K562 (cell line): ENCODE results near the gene CDS1. TPM values are rescaled to one million over a fixed set of nuclear protein-coding genes. Genes with fewer than 3 reads are reported as not detected.

Source experiments
- ATAC-seq: fragments of 200-7000 bp; cut with Tn5 transposase; 3 replicates; pipeline ENCODE4 v1.9.1; 2020; ENCODE audit warnings: moderate library complexity
- BruUV-seq: library from RNA; stranded (reverse); fragments of 400-500 nt; replicated peaks from 2 replicates; lab custom pipeline; 2021; lab: Mats Ljungman, UMichigan
- CTCF ChIA-PET: fragments of 300-600 bp; formaldehyde crosslinking; extraction: SDS; loops from one replicate; lab custom pipeline; 2021; ENCODE audit warnings: low intra/inter-chr PET ratio; lab: Yijun Ruan, JAX
- POLR2A ChIA-PET: fragments of 300-600, 350-650 bp; sonication (Branson Sonifier 250); formaldehyde crosslinking; extraction: SDS; loops from one replicate; lab custom pipeline; 2021; ENCODE audit warnings: antibody characterized with exemption, inconsistent platforms; lab: Yijun Ruan, JAX
- DNase-seq, 4 experiments: peaks; one replicate each; pipeline versions ENCODE4 v3.0.0 to v3.0.0-alpha.2; 2011 to 2018; ENCODE audit warnings: low spot score in 3 of 4, mixed read lengths in 3 of 4; ENCODE audit errors: extremely low read depth in 1 of 4
- FAIRE-seq: peaks from 2 replicates; lab custom pipeline; 2011; peaks lifted over from hg19 to GRCh38; lab: Jason Lieb, UNC
- H2AFZ ChIP-seq: 2 replicates; pipeline ENCODE4 v1.6.0; 2011; ENCODE audit warnings: low read depth, low read length, control low read depth, inconsistent platforms
- H3K27ac ChIP-seq: fragments of 200-600 bp; 3 replicates; pipeline ENCODE4 v1.8.0; 2011; ENCODE audit warnings: low read depth, mild to moderate bottlenecking, control low read depth, inconsistent platforms, low read length, moderate library complexity, mixed read lengths; ENCODE audit errors: extremely low read depth
- H3K27me3 ChIP-seq, 2 experiments: fragments of 300-600 bp in 1 of 2; 2 replicates in 1 of 2; 3 replicates in 1 of 2; pipeline versions ENCODE4 v1.6.0 to v1.8.0; 2011; ENCODE audit warnings: inconsistent platforms in 2 of 2, low read length in 2 of 2, mild to moderate bottlenecking in 1 of 2, mixed read lengths in 1 of 2, moderate library complexity in 1 of 2; ENCODE audit not compliant: control insufficient read depth in 2 of 2, insufficient read depth in 2 of 2
- H3K36me3 ChIP-seq: fragments of 300-600 bp; 3 replicates; pipeline ENCODE4 v1.8.0; 2011; ENCODE audit warnings: mild to moderate bottlenecking, low read length, inconsistent platforms; ENCODE audit not compliant: control insufficient read depth, insufficient read depth
- H3K4me1 ChIP-seq, 2 experiments: fragments of 200-600 bp in 1 of 2; replicated peaks in 1 of 2; 2 replicates in 1 of 2; 3 replicates in 1 of 2; pipeline versions ENCODE4 v1.5.1 to v1.8.0; 2011; ENCODE audit warnings: inconsistent platforms in 2 of 2, low read length in 2 of 2, mild to moderate bottlenecking in 1 of 2, mixed read lengths in 1 of 2, moderate library complexity in 1 of 2; ENCODE audit not compliant: control insufficient read depth in 2 of 2, insufficient read depth in 2 of 2
- H3K4me2 ChIP-seq: 2 replicates; pipeline ENCODE4 v1.6.1; 2011; ENCODE audit warnings: low read length, control low read depth, inconsistent platforms, mixed read lengths; ENCODE audit not compliant: insufficient read depth
- H3K4me3 ChIP-seq: fragments of 200-600 bp; sonication (generic), shearing (Covaris generic); 2 replicates; pipeline ENCODE4 v1.5.1; 2016; ENCODE audit warnings: control low read depth, inconsistent platforms
- H3K79me2 ChIP-seq: fragments of 200-600 bp; 3 replicates; pipeline ENCODE4 v1.8.0; 2011; ENCODE audit warnings: low read length, inconsistent platforms; ENCODE audit not compliant: control insufficient read depth, insufficient read depth
- H3K9ac ChIP-seq, 2 experiments: 2 replicates each; pipeline versions ENCODE4 v1.6.0 to v1.6.1; 2011; ENCODE audit warnings: low read depth in 2 of 2, low read length in 2 of 2, control low read depth in 1 of 2, inconsistent platforms in 1 of 2, mild to moderate bottlenecking in 1 of 2, mixed read lengths in 1 of 2; ENCODE audit not compliant: insufficient read depth in 1 of 2
- H3K9me1 ChIP-seq: one replicate; pipeline ENCODE4 v1.6.0; 2011; ENCODE audit warnings: inconsistent platforms, mild to moderate bottlenecking, low read length, moderate library complexity; ENCODE audit not compliant: control insufficient read depth, insufficient read depth
- H3K9me3 ChIP-seq: replicated peaks from 2 replicates; pipeline ENCODE4 v1.5.1; 2011; ENCODE audit warnings: low read depth, low read length, inconsistent platforms; ENCODE audit not compliant: control insufficient read depth, insufficient read depth
- H4K20me1 ChIP-seq: replicated peaks from 2 replicates; pipeline ENCODE4 v1.6.1; 2011; ENCODE audit warnings: low read length, inconsistent platforms, mixed read lengths; ENCODE audit not compliant: control insufficient read depth, insufficient read depth
- BCL6 ChIP-seq: fragments of 250-450 bp; sonication (Bioruptor Pico); IDR thresholded peaks from 2 replicates; pipeline ENCODE4 v1.4.0; 2020
- FOXA3 ChIP-seq, 2 experiments: fragments of 450-650 bp in 1 of 2; sonication (generic) in 1 of 2; formaldehyde crosslinking; IDR thresholded peaks in 1 of 2; conservative IDR thresholded peaks in 1 of 2; 2 replicates each; pipeline versions ENCODE4 v1.4.0 to v1.8.0; 2020 to 2022; ENCODE audit warnings: mild to moderate bottlenecking in 2 of 2, missing genetic modification reagents in 1 of 2
- NCOR1 ChIP-seq: fragments of 450-650 bp; IDR thresholded peaks from 2 replicates; pipeline ENCODE4 v1.6.1; 2016; ENCODE audit warnings: mild to moderate bottlenecking, moderate library complexity
- NR1H2 ChIP-seq: sonication (generic); formaldehyde crosslinking; IDR thresholded peaks from 2 replicates; pipeline ENCODE4 v1.4.0; 2020; ENCODE audit warnings: mild to moderate bottlenecking, missing genetic modification reagents
- PURB ChIP-seq: sonication (generic); formaldehyde crosslinking; IDR thresholded peaks from 2 replicates; pipeline ENCODE4 v1.9.0; 2021; ENCODE audit warnings: low read depth, mild to moderate bottlenecking, missing genetic modification reagents
- SAFB ChIP-seq: fragments of 200-400 bp; formaldehyde crosslinking; IDR thresholded peaks from 2 replicates; pipeline ENCODE4 v1.6.1; 2017; ENCODE audit warnings: low read depth, low read length, borderline replicate concordance
- SIN3A ChIP-seq, 2 experiments: fragments of 150-350 bp in 1 of 2; IDR thresholded peaks; 2 replicates each; pipeline ENCODE4 v1.6.1; 2011 to 2016; ENCODE audit warnings: borderline replicate concordance in 2 of 2, low read depth in 2 of 2, low read length in 2 of 2, mild to moderate bottlenecking in 2 of 2, moderate library complexity in 2 of 2; ENCODE audit not compliant: control insufficient read depth in 1 of 2
- TOE1 ChIP-seq, 2 experiments: fragments of 450-650 bp in 1 of 2; sonication (generic) in 1 of 2; formaldehyde crosslinking in 1 of 2; IDR thresholded peaks; 2 replicates each; pipeline versions ENCODE4 v1.7.1 to v1.8.0; 2016 to 2022; ENCODE audit warnings: borderline replicate concordance in 2 of 2, mild to moderate bottlenecking in 2 of 2, antibody characterized with exemption in 1 of 2, inconsistent platforms in 1 of 2, low read depth in 1 of 2, missing genetic modification reagents in 1 of 2, moderate library complexity in 1 of 2
- ZNF280B ChIP-seq: fragments of 250-450 bp; sonication (Bioruptor Pico); IDR thresholded peaks from 2 replicates; pipeline ENCODE4 v1.5.1; 2021; ENCODE audit warnings: mild to moderate bottlenecking
- ZNF76 ChIP-seq: fragments of 250-450 bp; sonication (Bioruptor Pico); IDR thresholded peaks from 2 replicates; pipeline ENCODE4 v1.4.0; 2020; ENCODE audit warnings: mild to moderate bottlenecking, moderate library complexity, borderline replicate concordance
- WGBS: fragments of 100-300 bp; shearing (Covaris generic); methylation state at CpG from one replicate; pipeline ENCODE4 v1.1.6; 2016; ENCODE audit warnings: low coverage, mixed read lengths; ENCODE audit not compliant: insufficient coverage; ENCODE audit errors: missing lambda C conversion rate; 5-methylcytosine and 5-hydroxymethylcytosine counted together
- in situ Hi-C: fragments of 300-500 bp; cut with MboI; formaldehyde crosslinking; loops from 4 replicates; pipeline ENCODE4 v1.15.0; 2018; ENCODE audit warnings: inconsistent platforms, mixed read lengths
- intact Hi-C: fragments of 100-400 bp; cut with micrococcal nuclease; formaldehyde crosslinking; loops from 2 replicates; pipeline ENCODE4 v1.14.2; 2022
- polyA plus RNA-seq, 8 experiments: library from polyadenylated mRNA; depleted of rRNA in 4 of 8; stranded (reverse) in 5 of 8; unstranded in 3 of 8; fragments of >200 nt; fragmentation: Nextera tagmentation in 2 of 8; fragmentation: Illumina TruSeq in 1 of 8; extraction: Ambion mirVana in 2 of 8; extraction: Trizol in 1 of 8; gene quantifications; 2 replicates each; pipeline versions ENCODE4 v1.2.1 to v1.2.3, GENCODE V29; 2011 to 2014; ENCODE audit warnings: inconsistent platforms in 1 of 8, missing spikeins in 1 of 8
- total RNA-seq, 7 experiments: library from RNA; depleted of rRNA in 6 of 7; stranded (reverse); fragments of >200 nt in 6 of 7; fragmentation: Illumina TruSeq in 2 of 7; extraction: Trizol in 2 of 7; gene quantifications; 2 replicates each; pipeline versions ENCODE4 v1.2.1 to v1.2.3, GENCODE V29; 2011 to 2021; ENCODE audit warnings: low replicate concordance in 1 of 7
- TF ChIP-seq, protein P1 (sequence below), 2 experiments: IDR thresholded peaks in 1 of 2; conservative IDR thresholded peaks in 1 of 2; 2 replicates each; pipeline ENCODE4 v1.6.1; 2016; ENCODE audit warnings: low read depth in 2 of 2, mild to moderate bottlenecking in 1 of 2, missing compliant biosample characterization in 1 of 2, missing genetic modification characterization in 1 of 2, moderate library complexity in 1 of 2
- TF ChIP-seq, protein P2 (sequence below): fragments of 450-650 bp; IDR thresholded peaks from 2 replicates; pipeline ENCODE4 v1.6.1; 2017; ENCODE audit warnings: antibody characterized with exemption
- TF ChIP-seq, protein P3 (sequence below): fragments of 450-650 bp; formaldehyde crosslinking; IDR thresholded peaks from 2 replicates; pipeline ENCODE4 v1.4.0; 2022; ENCODE audit warnings: mild to moderate bottlenecking, moderate library complexity

The CDS1 gene
- total and polyA plus RNA-seq, 9 of the 15 experiments (the other 6 are each of a cell fraction or from before 2014, with no cell fraction given): 0.04 to 0.42 (median 0.15) TPM

GRCh38 chr4:84652478-84652877 lies 69.6 kb downstream of the CDS1 start (continued):
- TF ChIP-seq, protein P1, sequence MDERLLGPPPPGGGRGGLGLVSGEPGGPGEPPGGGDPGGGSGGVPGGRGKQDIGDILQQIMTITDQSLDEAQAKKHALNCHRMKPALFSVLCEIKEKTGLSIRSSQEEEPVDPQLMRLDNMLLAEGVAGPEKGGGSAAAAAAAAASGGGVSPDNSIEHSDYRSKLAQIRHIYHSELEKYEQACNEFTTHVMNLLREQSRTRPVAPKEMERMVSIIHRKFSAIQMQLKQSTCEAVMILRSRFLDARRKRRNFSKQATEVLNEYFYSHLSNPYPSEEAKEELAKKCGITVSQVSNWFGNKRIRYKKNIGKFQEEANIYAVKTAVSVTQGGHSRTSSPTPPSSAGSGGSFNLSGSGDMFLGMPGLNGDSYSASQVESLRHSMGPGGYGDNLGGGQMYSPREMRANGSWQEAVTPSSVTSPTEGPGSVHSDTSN (CRISPR knock-in tag; IDR thresholded peaks at IDR 0.05; ENCODE audit: low read depth): no peak
- TF ChIP-seq, protein P1 (tag; conservative IDR thresholded peaks at IDR 0.05; ENCODE audit: low read depth): peak; percentile 65
- TF ChIP-seq TOE1 (IDR thresholded peaks at IDR 0.05; ENCODE audit: borderline replicate concordance): no peak
- TF ChIP-seq TOE1 (CRISPR knock-in tag; IDR thresholded peaks at IDR 0.05; ENCODE audit: borderline replicate concordance, low read depth): no peak
- TF ChIP-seq FOXA3 (CRISPR knock-in tag; conservative IDR thresholded peaks at IDR 0.05 in 1 of 2, IDR thresholded peaks at IDR 0.05 in 1 of 2): no peak
- no peak for TF ChIP-seq ZNF76
- no peak for TF ChIP-seq SIN3A (IDR thresholded peaks at IDR 0.05; ENCODE audit: borderline replicate concordance in 2 of 2, control insufficient read depth in 1 of 2, low read depth in 2 of 2, low read length in 2 of 2)
- TF ChIP-seq NR1H2 (CRISPR knock-in tag): no peak

GRCh38 chr4:84660606-84661005 lies 77.7 kb downstream of the CDS1 start:
- Histone ChIP-seq H3K4me3 (no peak overlapping the region), H3K9me3 (no peaks in the 10 kb centered on the region), H4K20me1 (no peaks in the 10 kb centered on the region), H3K4me1 (no peaks in the 10 kb centered on the region), H3K36me3 (no peaks in the 10 kb centered on the region), H3K4me2 (no peak overlapping the region), H2AFZ (no peak overlapping the region), H3K79me2 (no peaks in the 10 kb centered on the region), H3K27ac (no peak overlapping the region), H3K9ac (no peak overlapping the region), H3K27me3 (no peaks in the 10 kb centered on the region), H3K9me1 (no peaks in the 10 kb centered on the region)
- intact Hi-C loops (no loop called here), in situ Hi-C loops (no loop called here)
- FAIRE-seq (no peak), DNase-seq (no peak), ATAC-seq (no peak)
- ChIA-PET POLR2A (no interaction called here), CTCF (no interaction called here)
- WGBS: 2% methylated on average over 3 of the region's 3 CpGs
- BruUV-seq: no TSS peak
- TF ChIP-seq PURB (no peak), ZNF280B (CRISPR knock-in tag) (no peak), BCL6 (CRISPR knock-in tag) (no peak), NCOR1 (no peak), SAFB (no peak)
- TF ChIP-seq, protein P2, sequence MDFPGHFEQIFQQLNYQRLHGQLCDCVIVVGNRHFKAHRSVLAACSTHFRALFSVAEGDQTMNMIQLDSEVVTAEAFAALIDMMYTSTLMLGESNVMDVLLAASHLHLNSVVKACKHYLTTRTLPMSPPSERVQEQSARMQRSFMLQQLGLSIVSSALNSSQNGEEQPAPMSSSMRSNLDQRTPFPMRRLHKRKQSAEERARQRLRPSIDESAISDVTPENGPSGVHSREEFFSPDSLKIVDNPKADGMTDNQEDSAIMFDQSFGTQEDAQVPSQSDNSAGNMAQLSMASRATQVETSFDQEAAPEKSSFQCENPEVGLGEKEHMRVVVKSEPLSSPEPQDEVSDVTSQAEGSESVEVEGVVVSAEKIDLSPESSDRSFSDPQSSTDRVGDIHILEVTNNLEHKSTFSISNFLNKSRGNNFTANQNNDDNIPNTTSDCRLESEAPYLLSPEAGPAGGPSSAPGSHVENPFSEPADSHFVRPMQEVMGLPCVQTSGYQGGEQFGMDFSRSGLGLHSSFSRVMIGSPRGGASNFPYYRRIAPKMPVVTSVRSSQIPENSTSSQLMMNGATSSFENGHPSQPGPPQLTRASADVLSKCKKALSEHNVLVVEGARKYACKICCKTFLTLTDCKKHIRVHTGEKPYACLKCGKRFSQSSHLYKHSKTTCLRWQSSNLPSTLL: no peak
- TF ChIP-seq, protein P3, sequence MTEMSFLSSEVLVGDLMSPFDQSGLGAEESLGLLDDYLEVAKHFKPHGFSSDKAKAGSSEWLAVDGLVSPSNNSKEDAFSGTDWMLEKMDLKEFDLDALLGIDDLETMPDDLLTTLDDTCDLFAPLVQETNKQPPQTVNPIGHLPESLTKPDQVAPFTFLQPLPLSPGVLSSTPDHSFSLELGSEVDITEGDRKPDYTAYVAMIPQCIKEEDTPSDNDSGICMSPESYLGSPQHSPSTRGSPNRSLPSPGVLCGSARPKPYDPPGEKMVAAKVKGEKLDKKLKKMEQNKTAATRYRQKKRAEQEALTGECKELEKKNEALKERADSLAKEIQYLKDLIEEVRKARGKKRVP (CRISPR knock-in tag): no peak
